ENCODE measurements around the gene KRT9. TPM values are rescaled to one million over a fixed set of nuclear protein-coding genes. Genes with fewer than 3 reads are reported as not detected.
"Not testable (repeated sequence)": the region's sequence is repeated elsewhere in the genome, so short reads cannot be mapped to it uniquely, and the experiment has no call there.

KRT9 gene
- total RNA-seq, 5 donors from 2014 or later (not counting 1 experiment from before 2014, with no cell fraction given), result not detected

- Mint-ChIP-seq H3K27me3 (peaks cover 3 to 33% of the 10 kb centered on the region in 2 donors), H3K4me3 (no peak overlapping the region), H3K4me1 (no peaks in the 10 kb centered on the region), H3K9me3 (no peaks in the 10 kb centered on the region), H3K36me3 (no peaks in the 10 kb centered on the region), H3K27ac (no peak overlapping the region)
- DNase-seq, result no peak
- WGBS (ENCODE audit: insufficient coverage), result no CpG with 5 or more reads among the region's 3 CpGs
- POLR2A ChIA-PET, result interaction anchor here in 1 of 2 donors (0.6 kb wide), 1 partner anchor 930 kb away, joined by 6 read pairs; no protein-coding TSS in a partner anchor
- Histone ChIP-seq H3K4me1 (ENCODE audit: control insufficient read depth in 1 of 2, extremely low read depth in 1 of 2, insufficient read depth in 2 of 2, low read length in 2 of 2) (no peaks in the 10 kb centered on the region), H3K36me3 (ENCODE audit: control insufficient read depth in 2 of 2, extremely low read depth in 1 of 2, insufficient read depth in 1 of 2, low read length in 1 of 2) (no peaks in the 10 kb centered on the region), H3K27ac (ENCODE audit: low read length) (no peak overlapping the region), H3K27me3 (replicated peaks in 1 of 2; ENCODE audit: control insufficient read depth in 2 of 2, extremely low read depth in 1 of 2, insufficient read depth in 2 of 2, low read length in 1 of 2) (peaks cover 0 to 50% of the 10 kb centered on the region in 2 experiments), H3K9me3 (no peaks in the 10 kb centered on the region), H3K4me3 (ENCODE audit: control insufficient read depth in 1 of 2, extremely low read depth in 1 of 2, low read length in 1 of 2) (no peak overlapping the region)
- ATAC-seq (replicated peaks in 1 of 4), result no peak
- CTCF ChIA-PET, result no interaction called here
Measured at GRCh38 chr17:41589301-41589700, 17.4 kb upstream of the KRT9 start.

GRCh38 chr17:41588126-41588810 is 16.4 kb upstream of the KRT9 start:
- no peak overlapping the region for H3K4me3 ChIP-seq (ENCODE audit: control insufficient read depth in 1 of 2, extremely low read depth in 1 of 2, low read length in 1 of 2)
- ChIA-PET CTCF (no interaction called here), POLR2A (interaction anchor here in 1 of 2 donors (0.6 kb wide), 1 partner anchor 929 kb away, joined by 6 read pairs; no protein-coding TSS in a partner anchor)
- Mint-ChIP-seq H3K27ac (no peak overlapping the region), H3K36me3 (no peaks in the 10 kb centered on the region), H3K4me3 (no peak overlapping the region), H3K4me1 (no peaks in the 10 kb centered on the region), H3K9me3 (no peaks in the 10 kb centered on the region), H3K27me3 (peaks cover 3 to 38% of the 10 kb centered on the region in 2 donors)
- ATAC-seq (replicated peaks in 1 of 4) (no peak), DNase-seq (no peak)
- no peaks in the 10 kb centered on the region for H3K9me3 ChIP-seq
- H3K27ac ChIP-seq (ENCODE audit: low read length), result no peak overlapping the region
- no peaks in the 10 kb centered on the region for H3K4me1 ChIP-seq (ENCODE audit: control insufficient read depth in 1 of 2, extremely low read depth in 1 of 2, insufficient read depth in 2 of 2, low read length in 2 of 2)
- peaks cover 0 to 42% of the 10 kb centered on the region in 2 experiments for H3K27me3 ChIP-seq (replicated peaks in 1 of 2; ENCODE audit: control insufficient read depth in 2 of 2, extremely low read depth in 1 of 2, insufficient read depth in 2 of 2, low read length in 1 of 2)
- H3K36me3 ChIP-seq (ENCODE audit: control insufficient read depth in 2 of 2, extremely low read depth in 1 of 2, insufficient read depth in 1 of 2, low read length in 1 of 2), result no peaks in the 10 kb centered on the region
- WGBS (ENCODE audit: insufficient coverage), result no CpG with 5 or more reads among the region's 8 CpGs

- Histone ChIP-seq H3K4me3 (ENCODE audit: control insufficient read depth in 1 of 2, extremely low read depth in 1 of 2, low read length in 1 of 2) (no peak within 1 kb of the TSS), H3K9me3 (no peaks in the 10 kb centered on the region), H3K27ac (ENCODE audit: low read length) (no peak within 1 kb of the TSS), H3K36me3 (ENCODE audit: control insufficient read depth in 2 of 2, extremely low read depth in 1 of 2, insufficient read depth in 1 of 2, low read length in 1 of 2) (no peaks in the 10 kb centered on the region), H3K27me3 (replicated peaks in 1 of 2; ENCODE audit: control insufficient read depth in 2 of 2, extremely low read depth in 1 of 2, insufficient read depth in 2 of 2, low read length in 1 of 2) (peaks cover 0 to 43% of the 10 kb centered on the region in 2 experiments), H3K4me1 (ENCODE audit: control insufficient read depth in 1 of 2, extremely low read depth in 1 of 2, insufficient read depth in 2 of 2, low read length in 2 of 2) (no peaks in the 10 kb centered on the region)
- Mint-ChIP-seq H3K27ac (no peak within 1 kb of the TSS), H3K4me3 (no peak within 1 kb of the TSS), H3K9me3 (no peaks in the 10 kb centered on the region), H3K27me3 (peaks cover 7 to 48% of the 10 kb centered on the region in 2 donors), H3K36me3 (no peaks in the 10 kb centered on the region), H3K4me1 (no peaks in the 10 kb centered on the region)
- 82% methylated on average over 3 of the region's 15 CpGs for WGBS (ENCODE audit: insufficient coverage)
- ChIA-PET CTCF (no interaction called here), POLR2A (no interaction called here)
- no peak for ATAC-seq (replicated peaks in 1 of 4)
- DNase-seq, result no peak
Measured at GRCh38 chr17:41586863-41587495, 15.1 kb upstream of the KRT9 start, which contains the start of gene KRT14. Gene KRT14, minus strand, starts transcription at chr17:41586895. Its CDS starts 61 bp downstream, at chr17:41586834.

- WGBS (ENCODE audit: insufficient coverage), result 78% methylated on average over 5 of the region's 5 CpGs
- no peaks in the 10 kb centered on the region for H3K4me1 ChIP-seq (ENCODE audit: control insufficient read depth in 1 of 2, extremely low read depth in 1 of 2, insufficient read depth in 2 of 2, low read length in 2 of 2)
- H3K9me3 Mint-ChIP-seq, result no peaks in the 10 kb centered on the region
- H3K27me3 Mint-ChIP-seq, result peaks cover 18 to 55% of the 10 kb centered on the region in 2 donors
- ChIA-PET POLR2A (no interaction called here), CTCF (no interaction called here)
- H3K9me3 ChIP-seq, result no peaks in the 10 kb centered on the region
- H3K4me3 ChIP-seq (ENCODE audit: control insufficient read depth in 1 of 2, extremely low read depth in 1 of 2, low read length in 1 of 2), result no peak overlapping the region
- no peaks in the 10 kb centered on the region for H3K4me1 Mint-ChIP-seq
- H3K27ac Mint-ChIP-seq, result no peak overlapping the region
- DNase-seq (no peak), ATAC-seq (replicated peaks in 1 of 4) (no peak)
- H3K36me3 ChIP-seq (ENCODE audit: control insufficient read depth in 2 of 2, extremely low read depth in 1 of 2, insufficient read depth in 1 of 2, low read length in 1 of 2), result no peaks in the 10 kb centered on the region
- H3K27ac ChIP-seq (ENCODE audit: low read length), result no peak overlapping the region
- H3K27me3 ChIP-seq (replicated peaks in 1 of 2; ENCODE audit: control insufficient read depth in 2 of 2, extremely low read depth in 1 of 2, insufficient read depth in 2 of 2, low read length in 1 of 2), result peaks cover 3 to 38% of the 10 kb centered on the region in 2 experiments
- H3K36me3 Mint-ChIP-seq, result no peaks in the 10 kb centered on the region
- no peak overlapping the region for H3K4me3 Mint-ChIP-seq
Measured at GRCh38 chr17:41585301-41586056, 13.6 kb upstream of the KRT9 start.

GRCh38 chr17:41584331-41584927 is 12.6 kb upstream of the KRT9 start:
- H3K4me3 ChIP-seq (ENCODE audit: control insufficient read depth in 1 of 2, extremely low read depth in 1 of 2, low read length in 1 of 2); H3K4me1 Mint-ChIP-seq; H3K27ac ChIP-seq (ENCODE audit: low read length); H3K9me3 Mint-ChIP-seq; H3K4me3 Mint-ChIP-seq; H3K27ac Mint-ChIP-seq; H3K36me3 Mint-ChIP-seq; H3K36me3 ChIP-seq (ENCODE audit: control insufficient read depth in 2 of 2, extremely low read depth in 1 of 2, insufficient read depth in 1 of 2, low read length in 1 of 2); POLR2A ChIA-PET; H3K9me3 ChIP-seq; H3K4me1 ChIP-seq (ENCODE audit: control insufficient read depth in 1 of 2, extremely low read depth in 1 of 2, insufficient read depth in 2 of 2, low read length in 2 of 2); ATAC-seq (replicated peaks in 1 of 4); DNase-seq: not testable (repeated sequence)
- peaks cover 23 to 59% of the 10 kb centered on the region in 2 donors for H3K27me3 Mint-ChIP-seq
- peaks cover 3 to 44% of the 10 kb centered on the region in 2 experiments for H3K27me3 ChIP-seq (replicated peaks in 1 of 2; ENCODE audit: control insufficient read depth in 2 of 2, extremely low read depth in 1 of 2, insufficient read depth in 2 of 2, low read length in 1 of 2)
- 93% methylated on average over 4 of the region's 8 CpGs for WGBS (ENCODE audit: insufficient coverage)
- CTCF ChIA-PET, result interaction anchor here in 1 of 2 donors (0.6 kb wide), 1 partner anchor 1071 kb away, joined by 5 read pairs; no protein-coding TSS in a partner anchor

All from T-cell (primary cell).